DMS79 (cell line): Measurements from ENCODE around the gene MYO1E.

Experiments
- DNase-seq: peaks from one replicate; lab custom pipeline; 2025; lab: John Stamatoyannopoulos, UW

Gene MYO1E

GRCh38 chr15:59190291-59190690, 182.4 kb downstream of the MYO1E start:
- DNase-seq, result no peak

GRCh38 chr15:59189241-59189640, 183.4 kb downstream of the MYO1E start:
- no peak for DNase-seq

GRCh38 chr15:59186501-59186900, 186.2 kb downstream of the MYO1E start:
- DNase-seq, result no peak

GRCh38 chr15:59185725-59186124, 186.9 kb downstream of the MYO1E start:
- no peak for DNase-seq

- DNase-seq, result no peak
These were observed 191.6 kb downstream of the MYO1E start for GRCh38 chr15:59180945-59181600.

- no peak for DNase-seq
These were observed 193.0 kb downstream of the MYO1E start for GRCh38 chr15:59179717-59180116.

- DNase-seq, result no peak
These were observed 194.4 kb downstream of the MYO1E start for GRCh38 chr15:59178151-59178695.

GRCh38 chr15:59177317-59177660, 195.4 kb downstream of the MYO1E start:
- no peak for DNase-seq

- DNase-seq, result no peak
These were observed 195.9 kb downstream of the MYO1E start for GRCh38 chr15:59176653-59177316.

- DNase-seq, result no peak
These were observed 197.5 kb downstream of the MYO1E start for GRCh38 chr15:59174835-59175831.

- DNase-seq, result no peak
These were observed 198.4 kb downstream of the MYO1E start for GRCh38 chr15:59174151-59174834.

- no peak for DNase-seq
These were observed 199.5 kb downstream of the MYO1E start for GRCh38 chr15:59173194-59173593.

- DNase-seq, result no peak
These were observed 200.3 kb downstream of the MYO1E start for GRCh38 chr15:59172289-59172901.

- no peak for DNase-seq
These were observed 201.6 kb downstream of the MYO1E start for GRCh38 chr15:59171067-59171397.

GRCh38 chr15:59170295-59171066, 202.2 kb downstream of the MYO1E start:
- DNase-seq, result no peak

- no peak for DNase-seq
These were observed 203.4 kb downstream of the MYO1E start for GRCh38 chr15:59169251-59169708.

GRCh38 chr15:59168536-59168935, 204.1 kb downstream of the MYO1E start:
- no peak for DNase-seq

GRCh38 chr15:59166601-59167265, 205.9 kb downstream of the MYO1E start:
- peak; percentile 62 for DNase-seq

GRCh38 chr15:59166166-59166565, 206.5 kb downstream of the MYO1E start:
- DNase-seq, result no peak

- peak; percentile 87 for DNase-seq
These were observed 206.9 kb downstream of the MYO1E start for GRCh38 chr15:59165726-59166125.
